ENCODE data around the gene PLA2G3.
A peak's percentile ranks its signal among the peaks of the same experiment; 100 is the strongest.
"Not testable (repeated sequence)": the region's sequence is repeated elsewhere in the genome, so short reads cannot be mapped to it uniquely, and the experiment has no call there.

Gene PLA2G3

GRCh38 chr22:31122532-31123291, 17.6 kb downstream of the PLA2G3 start, which contains the start of gene INPP5J:
TSS of gene INPP5J (plus strand) at chr22:31122966. CDS start at chr22:31123015, 49 bp downstream.
- DNase-seq (ENCODE audit: low read depth) = no peak

- DNase-seq (ENCODE audit: low read depth) = no peak
Measured at GRCh38 chr22:31122196-31122531, 18.1 kb downstream of the PLA2G3 start.

- no peak for DNase-seq (ENCODE audit: low read depth)
Measured at GRCh38 chr22:31121403-31121802, 18.9 kb downstream of the PLA2G3 start.

GRCh38 chr22:31120642-31121041, 19.7 kb downstream of the PLA2G3 start:
- no peak for DNase-seq (ENCODE audit: low read depth)

- DNase-seq (ENCODE audit: low read depth) = no peak
Measured at GRCh38 chr22:31120230-31120629, 20.1 kb downstream of the PLA2G3 start.

- no peak for DNase-seq (ENCODE audit: low read depth)
Measured at GRCh38 chr22:31119026-31119717, 21.1 kb downstream of the PLA2G3 start.

- DNase-seq (ENCODE audit: low read depth) = no peak
Measured at GRCh38 chr22:31118046-31118820, 22.1 kb downstream of the PLA2G3 start.

GRCh38 chr22:31112547-31113091, 27.7 kb downstream of the PLA2G3 start:
- not testable (repeated sequence) for DNase-seq (ENCODE audit: low read depth)

GRCh38 chr22:31107894-31108218, 32.5 kb downstream of the PLA2G3 start:
- no peak for DNase-seq (ENCODE audit: low read depth)

GRCh38 chr22:31107178-31107893, 33.0 kb downstream of the PLA2G3 start, which contains the start of gene SELENOM:
TSS of gene SELENOM (minus strand) at chr22:31107568. CDS start at chr22:31107505, 63 bp downstream.
- peak; percentile 93 for DNase-seq (ENCODE audit: low read depth)

- DNase-seq (ENCODE audit: low read depth) = no peak
Measured at GRCh38 chr22:31106731-31107177, 33.6 kb downstream of the PLA2G3 start.

- DNase-seq (ENCODE audit: low read depth) = no peak
Measured at GRCh38 chr22:31106001-31106571, 34.2 kb downstream of the PLA2G3 start.

- DNase-seq (ENCODE audit: low read depth) = no peak
Measured at GRCh38 chr22:31105282-31105929, 34.9 kb downstream of the PLA2G3 start.

- no peak for DNase-seq (ENCODE audit: low read depth)
Measured at GRCh38 chr22:31104869-31105268, 35.4 kb downstream of the PLA2G3 start.

- DNase-seq (ENCODE audit: low read depth) = no peak
Measured at GRCh38 chr22:31103899-31104694, 36.2 kb downstream of the PLA2G3 start.

GRCh38 chr22:31103111-31103510, 37.2 kb downstream of the PLA2G3 start:
- no peak for DNase-seq (ENCODE audit: low read depth)

- DNase-seq (ENCODE audit: low read depth) = peak; percentile 70
Measured at GRCh38 chr22:31102441-31103081, 37.7 kb downstream of the PLA2G3 start.

GRCh38 chr22:31100762-31101525, 39.4 kb downstream of the PLA2G3 start:
- DNase-seq (ENCODE audit: low read depth) = no peak
